ENCODE measurements around the gene NPW. TPM values are rescaled to one million over a fixed set of nuclear protein-coding genes. Genes with fewer than 3 reads are reported as not detected.

NPW gene
- total and polyA plus RNA-seq, 2 donors (not counting 3 experiments of a cell fraction or from before 2014, with no cell fraction given): 0.84 to 3.3 TPM

GRCh38 chr16:1976216-1976520 lies 43.4 kb upstream of the NPW start:
- FAIRE-seq (no peak), DNase-seq (ENCODE audit: low read depth, low spot score) (no peak)
- Histone ChIP-seq H3K79me2 (ENCODE audit: control insufficient read depth, insufficient read depth, low read length) (peaks cover 15% of the 10 kb centered on the region), H2AFZ (ENCODE audit: low read depth, low read length) (no peak overlapping the region), H3K4me1 (ENCODE audit: control insufficient read depth, extremely low read depth, insufficient read depth, low read length) (peaks cover 4% of the 10 kb centered on the region), H3K9ac (replicated peaks; ENCODE audit: extremely low read depth, insufficient read depth, low read length) (no peak overlapping the region), H3K4me3 (replicated peaks in 1 of 3; ENCODE audit: insufficient read depth in 1 of 3, low read depth in 1 of 3, low read length in 3 of 3) (no peak overlapping the region), H3K9me3 (replicated peaks; ENCODE audit: control insufficient read depth, insufficient read depth, low read length) (no peaks in the 10 kb centered on the region), H3K9me1 (replicated peaks; ENCODE audit: control insufficient read depth, extremely low read depth, insufficient read depth, low read length) (no peaks in the 10 kb centered on the region), H3K36me3 (ENCODE audit: control insufficient read depth in 2 of 2, extremely low read depth in 1 of 2, insufficient read depth in 2 of 2, low read length in 2 of 2) (peaks cover 9 to 37% of the 10 kb centered on the region in 2 experiments), H3K4me2 (ENCODE audit: insufficient read depth, low read length) (no peak overlapping the region), H4K20me1 (replicated peaks; ENCODE audit: control insufficient read depth, extremely low read depth, insufficient read depth, low read length) (no peaks in the 10 kb centered on the region), H3K27me3 (ENCODE audit: control insufficient read depth in 2 of 2, insufficient read depth in 2 of 2, low read length in 2 of 2) (peaks cover 19 to 21% of the 10 kb centered on the region in 2 experiments), H3K27ac (ENCODE audit: insufficient read depth, low read depth, low read length) (no peak overlapping the region)
- BruUV-seq (replicated peaks): no TSS peak
- intact Hi-C loops (cut with micrococcal nuclease) (no loop called here), dilution Hi-C loops (cut with MboI; ENCODE audit: extremely low pct_ligation_motif_present, low sequenced_read_pairs) (no loop called here)
- ChIA-PET CTCF (no interaction called here), POLR2A (no interaction called here)
- TF ChIP-seq FOS (IDR thresholded peaks at IDR 0.05; ENCODE audit: borderline replicate concordance, insufficient read depth, low read length) (no peak), MYC (IDR thresholded peaks at IDR 0.05; ENCODE audit: low read depth, low read length) (no peak), CTCF (IDR thresholded peaks at IDR 0.05; ENCODE audit: extremely low read depth in 1 of 2, insufficient read depth in 1 of 2, low read depth in 1 of 2, low read length in 2 of 2) (no peak), POLR2AphosphoS5 (IDR thresholded peaks at IDR 0.05; ENCODE audit: insufficient read depth, low read depth, low read length) (no peak), POLR2A (IDR thresholded peaks at IDR 0.05; ENCODE audit: low read depth, low read length) (no peak), GATA2 (IDR thresholded peaks at IDR 0.05; ENCODE audit: insufficient read depth, insufficient read length, low read depth, low read length) (no peak), EZH2 (IDR thresholded peaks at IDR 0.05; ENCODE audit: borderline replicate concordance, low read depth, low read length, severe bottlenecking) (no peak), MAX (IDR thresholded peaks at IDR 0.05; ENCODE audit: insufficient read depth, insufficient read length) (no peak), JUN (IDR thresholded peaks at IDR 0.05; ENCODE audit: borderline replicate concordance, insufficient read depth, insufficient read length, low read depth) (no peak)
